Measurements from ENCODE around the gene MBD3L4.
"Not testable (repeated sequence)": the region's sequence is repeated elsewhere in the genome, so short reads cannot be mapped to it uniquely, and the experiment has no call there.

Gene MBD3L4

DNA sequence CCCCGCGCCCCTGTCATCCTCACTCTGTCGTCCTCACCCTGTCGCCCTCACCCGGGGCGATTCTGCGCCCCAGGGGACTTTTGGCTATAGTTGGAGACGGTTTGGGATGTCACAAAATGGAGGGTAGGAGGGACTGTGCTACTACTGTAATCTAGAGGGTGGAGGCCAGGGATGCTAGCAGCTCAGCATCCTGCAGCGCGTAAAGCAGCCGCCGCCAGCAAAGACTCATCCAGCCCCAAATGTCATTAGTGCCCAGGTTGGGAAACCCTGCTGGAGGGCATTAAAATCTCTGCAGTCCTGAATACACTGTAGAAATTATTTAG is 29.9 kb upstream of the MBD3L4 start:
- TF ChIP-seq, protein P1, sequence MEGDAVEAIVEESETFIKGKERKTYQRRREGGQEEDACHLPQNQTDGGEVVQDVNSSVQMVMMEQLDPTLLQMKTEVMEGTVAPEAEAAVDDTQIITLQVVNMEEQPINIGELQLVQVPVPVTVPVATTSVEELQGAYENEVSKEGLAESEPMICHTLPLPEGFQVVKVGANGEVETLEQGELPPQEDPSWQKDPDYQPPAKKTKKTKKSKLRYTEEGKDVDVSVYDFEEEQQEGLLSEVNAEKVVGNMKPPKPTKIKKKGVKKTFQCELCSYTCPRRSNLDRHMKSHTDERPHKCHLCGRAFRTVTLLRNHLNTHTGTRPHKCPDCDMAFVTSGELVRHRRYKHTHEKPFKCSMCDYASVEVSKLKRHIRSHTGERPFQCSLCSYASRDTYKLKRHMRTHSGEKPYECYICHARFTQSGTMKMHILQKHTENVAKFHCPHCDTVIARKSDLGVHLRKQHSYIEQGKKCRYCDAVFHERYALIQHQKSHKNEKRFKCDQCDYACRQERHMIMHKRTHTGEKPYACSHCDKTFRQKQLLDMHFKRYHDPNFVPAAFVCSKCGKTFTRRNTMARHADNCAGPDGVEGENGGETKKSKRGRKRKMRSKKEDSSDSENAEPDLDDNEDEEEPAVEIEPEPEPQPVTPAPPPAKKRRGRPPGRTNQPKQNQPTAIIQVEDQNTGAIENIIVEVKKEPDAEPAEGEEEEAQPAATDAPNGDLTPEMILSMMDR (IDR thresholded peaks at IDR 0.05; ENCODE audit: control insufficient read depth, extremely low read depth, insufficient read depth) = no peak
- DNase-seq (ENCODE audit: low read depth) = no peak
- peak overlapping the region; percentile 86 for H3K4me3 ChIP-seq (ENCODE audit: low read depth, low read length)

DNA sequence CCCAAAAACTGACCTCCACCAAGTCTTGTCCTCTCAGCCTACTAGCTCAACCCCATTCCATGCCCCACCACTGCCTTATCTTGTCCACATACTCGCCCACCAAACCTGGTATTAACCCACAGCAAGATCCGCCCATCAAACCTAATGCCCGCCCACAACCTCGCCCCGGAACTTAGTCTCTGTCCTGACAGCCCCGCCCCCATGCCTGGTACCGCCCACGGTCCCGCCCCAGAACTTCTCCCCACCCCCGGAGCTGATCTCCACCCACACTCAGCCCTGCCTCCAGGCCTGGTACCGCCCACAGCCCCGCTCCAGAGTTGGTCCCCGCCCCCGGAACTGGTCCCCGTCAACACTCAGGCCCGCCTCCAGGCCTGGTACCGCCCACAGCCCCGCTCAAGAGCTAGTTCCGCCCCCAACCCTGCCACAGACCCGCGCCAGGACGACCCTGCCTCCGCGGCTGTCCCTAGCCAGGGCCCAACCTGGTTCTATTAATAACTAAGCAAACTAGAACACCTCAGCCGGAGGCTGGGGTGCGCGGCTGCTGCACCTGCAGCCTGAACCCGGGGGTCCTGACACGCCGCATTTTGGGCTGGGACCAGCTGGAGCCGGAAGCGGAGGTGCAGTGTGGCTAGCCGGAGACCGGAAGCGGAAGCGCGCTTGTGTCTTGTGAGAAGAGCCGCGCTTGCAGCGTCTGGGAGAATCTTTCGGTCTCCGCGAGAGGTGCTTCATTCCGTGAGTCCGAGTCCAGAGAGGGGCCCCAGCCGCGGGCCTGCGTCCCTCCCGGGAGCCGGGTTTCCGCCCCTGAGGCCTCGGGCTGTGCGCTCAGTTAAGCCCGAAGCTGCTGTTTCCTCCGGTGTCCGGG is 29.3 kb upstream of the MBD3L4 start, which contains the start of gene ZNF557:
Gene ZNF557, plus strand, starts transcription at position 662 of the 862 bp plus-strand sequence. CDS start 5,372 bp downstream, outside the sequence.
- peak; percentile 92 for DNase-seq (ENCODE audit: low read depth)
- TF ChIP-seq, protein P1 (IDR thresholded peaks at IDR 0.05; ENCODE audit: control insufficient read depth, extremely low read depth, insufficient read depth) = no peak
- peak within 1 kb of the TSS; percentile 86 for H3K4me3 ChIP-seq (ENCODE audit: low read depth, low read length)

DNA sequence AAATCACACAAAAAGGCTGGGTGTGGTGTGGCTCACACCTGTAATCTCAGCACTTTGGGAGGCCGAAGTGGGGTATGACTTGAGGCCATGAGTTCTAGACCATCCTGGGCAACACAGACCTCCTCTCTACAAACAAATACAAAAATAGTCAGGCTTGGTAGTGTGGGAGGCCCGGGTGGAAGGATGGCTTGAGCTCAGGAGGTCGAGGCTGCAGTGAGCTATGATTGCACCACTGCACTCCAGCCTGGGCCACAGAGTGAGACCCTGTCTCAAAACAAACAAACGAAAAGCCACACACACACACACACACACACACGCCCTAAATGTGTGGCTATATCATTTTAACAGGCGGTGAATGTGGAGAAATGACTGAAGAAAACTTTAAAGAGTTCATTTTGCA is 28.6 kb upstream of the MBD3L4 start:
- TF ChIP-seq, protein P1 (IDR thresholded peaks at IDR 0.05; ENCODE audit: control insufficient read depth, extremely low read depth, insufficient read depth) = no peak
- H3K4me3 ChIP-seq (ENCODE audit: low read depth, low read length) = peak overlapping the region; percentile 34
- DNase-seq (ENCODE audit: low read depth) = no peak

DNA sequence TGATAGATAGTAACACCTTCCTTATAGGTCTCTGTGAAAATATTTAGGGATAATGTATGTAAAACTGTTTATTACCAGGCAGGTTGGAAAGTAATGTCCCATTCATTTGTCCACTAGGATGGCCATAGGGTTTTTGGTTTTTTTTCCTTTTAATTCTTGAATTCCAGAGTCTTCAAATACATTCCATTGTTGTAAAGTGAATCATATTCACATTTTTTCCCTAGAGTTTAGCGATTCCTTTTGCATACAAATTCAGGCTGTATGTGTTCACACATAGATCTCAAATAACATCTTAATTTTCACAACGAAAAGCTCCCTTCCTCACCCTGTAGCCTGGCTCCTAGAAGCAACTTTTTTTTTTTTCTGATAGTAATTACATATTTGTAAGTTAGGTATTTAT is 27.7 kb upstream of the MBD3L4 start:
- DNase-seq (ENCODE audit: low read depth) = no peak
- no peak overlapping the region for H3K4me3 ChIP-seq (ENCODE audit: low read depth, low read length)
- TF ChIP-seq, protein P1 (IDR thresholded peaks at IDR 0.05; ENCODE audit: control insufficient read depth, extremely low read depth, insufficient read depth) = no peak

DNA sequence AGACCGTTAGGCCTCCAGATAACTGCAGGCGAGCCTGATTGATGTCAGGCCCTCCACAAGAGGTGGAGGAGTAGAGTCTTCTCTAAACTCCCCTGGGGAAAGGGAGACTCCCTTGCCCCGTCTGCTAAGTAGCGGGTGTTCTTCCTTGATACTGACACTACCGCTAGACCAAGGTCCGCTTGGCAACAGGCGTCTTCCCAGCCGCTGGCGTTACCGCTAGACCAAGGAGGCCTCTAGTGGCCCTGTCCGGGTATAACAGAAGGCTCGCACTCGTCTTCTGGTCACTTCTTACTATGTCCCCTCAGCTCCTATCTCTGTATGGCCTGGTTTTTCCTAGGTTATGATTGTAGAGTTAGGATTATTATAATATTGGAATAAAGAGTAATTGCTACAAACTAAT is 27.1 kb upstream of the MBD3L4 start:
- not testable (repeated sequence) for H3K4me3 ChIP-seq (ENCODE audit: low read depth, low read length); DNase-seq (ENCODE audit: low read depth)

DNA sequence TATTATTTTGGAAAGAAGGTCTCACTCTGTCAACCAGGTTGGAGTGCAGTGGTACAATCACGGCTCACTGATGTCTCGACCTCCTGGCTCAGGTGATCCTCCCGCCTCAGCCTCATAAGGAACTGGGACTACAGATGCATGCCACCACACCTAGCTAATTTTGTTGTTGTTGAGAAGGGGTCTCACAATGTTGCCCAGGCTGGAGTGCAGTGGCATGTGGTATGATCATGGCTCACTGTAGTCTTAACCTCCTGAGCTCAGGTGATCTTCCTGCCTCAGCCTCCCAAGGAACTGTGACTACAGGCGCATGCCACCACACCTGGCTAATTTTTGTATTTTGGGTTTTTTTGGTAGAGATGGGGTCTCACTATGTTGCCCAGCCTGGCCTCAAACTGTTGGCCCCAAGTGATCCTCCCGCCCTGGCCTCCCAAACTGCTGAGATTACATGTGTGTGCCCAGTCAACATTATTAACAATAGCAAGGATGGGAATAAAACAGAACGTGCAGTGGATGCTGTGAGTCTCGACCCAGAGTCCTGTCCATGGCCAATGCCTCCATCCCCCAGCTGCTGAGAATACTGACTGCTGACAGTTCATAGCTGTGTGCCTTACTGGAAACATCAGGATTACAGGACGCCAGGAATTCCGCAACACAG is 23.9 kb upstream of the MBD3L4 start:
- TF ChIP-seq, protein P1 (IDR thresholded peaks at IDR 0.05; ENCODE audit: control insufficient read depth, extremely low read depth, insufficient read depth) = no peak
- no peak overlapping the region for H3K4me3 ChIP-seq (ENCODE audit: low read depth, low read length)
- no peak for DNase-seq (ENCODE audit: low read depth)

DNA sequence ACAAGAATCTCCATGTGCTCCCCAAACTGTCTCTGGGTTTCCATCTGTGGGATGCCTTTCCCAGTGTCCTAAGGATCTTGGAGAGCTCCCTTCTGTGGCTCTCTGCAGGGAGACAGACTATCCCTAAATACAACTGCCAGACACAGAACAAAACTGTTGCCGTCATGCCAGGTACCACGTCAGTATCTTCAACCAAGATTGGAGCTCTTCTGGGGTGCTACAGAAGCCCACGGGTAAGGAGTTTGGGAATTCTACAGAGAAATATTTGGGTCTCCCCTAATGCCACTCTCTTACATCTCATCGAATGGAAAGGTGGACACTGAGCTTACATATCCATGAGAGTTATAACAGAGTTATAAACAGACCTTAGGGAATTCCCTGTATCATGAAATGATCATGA is 23.4 kb upstream of the MBD3L4 start:
- H3K4me3 ChIP-seq (ENCODE audit: low read depth, low read length) = no peak overlapping the region
- no peak for DNase-seq (ENCODE audit: low read depth)
- TF ChIP-seq, protein P1 (IDR thresholded peaks at IDR 0.05; ENCODE audit: control insufficient read depth, extremely low read depth, insufficient read depth) = no peak

DNA sequence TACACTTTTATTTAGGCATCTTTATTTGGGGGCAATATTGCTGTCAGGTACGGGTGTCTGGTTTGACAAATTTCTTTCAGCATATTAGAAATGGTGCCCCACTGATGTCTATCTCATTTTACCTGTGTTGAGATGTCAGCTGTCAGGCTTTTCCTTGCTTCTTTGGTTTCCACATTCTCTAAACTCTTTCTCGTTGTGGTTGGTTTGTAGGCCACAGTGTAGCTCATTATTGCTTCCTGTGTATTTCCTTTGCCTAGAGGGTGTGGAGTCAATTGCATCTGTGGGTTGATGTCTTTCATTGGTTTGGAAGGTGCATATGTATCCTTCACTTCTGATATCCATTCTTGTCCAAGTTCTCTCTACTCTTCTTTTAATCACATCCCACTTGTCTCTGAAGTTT is 20.0 kb upstream of the MBD3L4 start:
- DNase-seq (ENCODE audit: low read depth); H3K4me3 ChIP-seq (ENCODE audit: low read depth, low read length): not testable (repeated sequence)

DNA sequence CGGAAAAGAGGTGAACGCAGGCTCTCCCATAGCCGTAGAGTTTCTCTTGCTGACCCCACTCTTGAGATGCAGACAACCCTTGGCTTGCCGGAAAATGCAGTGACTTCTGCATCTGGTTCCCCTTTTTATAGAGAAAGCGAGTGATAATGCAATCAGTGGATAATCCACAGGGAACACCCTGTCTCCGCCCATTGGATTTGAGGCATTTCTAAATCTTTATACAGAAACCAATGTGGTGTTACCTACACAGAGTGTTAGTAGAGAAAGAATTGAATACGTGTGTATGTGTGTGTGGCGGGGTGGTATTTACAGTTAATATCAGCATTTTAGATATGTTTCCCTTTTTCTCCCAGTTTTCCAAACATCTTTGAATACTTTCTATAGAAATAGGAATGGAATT is 18.6 kb upstream of the MBD3L4 start, which contains the start of gene MBD3L3:
Gene MBD3L3, minus strand, starts transcription at position 101 of the 400 bp plus-strand sequence. Its CDS starts 71 bp downstream, at position 30.
- DNase-seq (ENCODE audit: low read depth) = not testable (repeated sequence)

DNA sequence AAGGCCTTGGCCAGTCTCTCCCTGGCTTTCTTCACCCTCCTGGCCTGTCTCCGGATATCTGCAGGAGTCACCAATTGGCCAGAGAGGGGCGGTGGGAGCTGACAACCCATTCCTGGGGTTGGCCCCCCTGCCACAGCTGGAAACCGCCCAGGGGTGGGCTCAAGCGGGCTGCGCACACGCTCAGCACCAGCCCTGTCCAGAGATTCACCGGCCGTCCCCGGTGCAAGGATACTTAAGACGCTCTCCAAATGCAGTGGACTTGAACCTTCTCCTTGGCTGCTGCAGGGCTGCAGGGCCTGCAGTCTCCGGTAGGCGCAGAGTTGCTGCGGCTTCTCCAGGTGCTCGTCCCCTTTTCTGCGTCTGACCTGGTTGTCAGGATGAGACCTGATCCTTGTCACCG is 16.4 kb upstream of the MBD3L4 start:
- H3K4me3 ChIP-seq (ENCODE audit: low read depth, low read length); DNase-seq (ENCODE audit: low read depth): not testable (repeated sequence)

More for the DNA sequence above, 18.6 kb upstream of the MBD3L4 start, which contains the start of gene MBD3L3:
- not testable (repeated sequence) for H3K4me3 ChIP-seq (ENCODE audit: low read depth, low read length)

DNA sequence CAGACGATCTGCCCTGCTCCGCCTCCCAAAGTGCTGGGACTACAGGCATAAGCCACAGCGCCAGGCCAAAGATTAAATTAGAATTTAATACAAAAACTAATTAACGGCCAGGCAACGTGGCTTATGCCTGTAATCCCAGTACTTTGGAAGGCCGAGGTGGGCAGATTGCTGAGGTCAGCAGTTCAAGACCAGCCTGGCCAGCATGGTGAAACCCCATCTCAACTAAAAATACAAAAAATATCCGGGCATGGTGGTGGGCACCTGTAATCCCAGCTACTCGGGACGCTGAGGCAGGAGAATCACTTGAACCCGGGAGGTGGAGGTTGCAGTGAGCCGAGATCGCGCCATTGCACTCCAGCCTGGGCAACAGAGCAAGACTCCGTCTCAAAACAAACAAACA is 15.7 kb upstream of the MBD3L4 start:
- DNase-seq (ENCODE audit: low read depth); H3K4me3 ChIP-seq (ENCODE audit: low read depth, low read length): not testable (repeated sequence)
